B cell (primary cell): ENCODE data around the gene SNAPIN.

Source experiments
- CTCF ChIP-seq: fragments of 200-600 bp; IDR thresholded peaks from one replicate; pipeline ENCODE4 v1.8.0; 2022; ENCODE audit warnings: antibody characterized with exemption, mild to moderate bottlenecking
- EZH2 ChIP-seq: IDR thresholded peaks from 2 replicates; pipeline ENCODE4 v1.6.1; 2012; ENCODE audit warnings: borderline replicate concordance, low read depth, mild to moderate bottlenecking, moderate library complexity, low read length; ENCODE audit not compliant: insufficient read depth, poor library complexity, severe bottlenecking

- no peak for TF ChIP-seq CTCF
- no peak for TF ChIP-seq EZH2
These were observed 10.4 kb upstream of the SNAPIN start for GRCh38 chr1:153648000-153648643.
